GM20000 (cell line): ENCODE measurements around the gene PRPF38B.
A peak's percentile ranks its signal among the peaks of the same experiment; 100 is the strongest.

Experiments used
- DNase-seq: peaks from one replicate; pipeline ENCODE4 v3.0.0; 2012; ENCODE audit warnings: low spot score
- TF ChIP-seq, protein P1 (sequence below): IDR thresholded peaks from 2 replicates; pipeline ENCODE4 v1.5.1; 2012; ENCODE audit warnings: mild to moderate bottlenecking, control low read depth; ENCODE audit errors: extremely low read depth, missing control alignments

PRPF38B gene

DNA sequence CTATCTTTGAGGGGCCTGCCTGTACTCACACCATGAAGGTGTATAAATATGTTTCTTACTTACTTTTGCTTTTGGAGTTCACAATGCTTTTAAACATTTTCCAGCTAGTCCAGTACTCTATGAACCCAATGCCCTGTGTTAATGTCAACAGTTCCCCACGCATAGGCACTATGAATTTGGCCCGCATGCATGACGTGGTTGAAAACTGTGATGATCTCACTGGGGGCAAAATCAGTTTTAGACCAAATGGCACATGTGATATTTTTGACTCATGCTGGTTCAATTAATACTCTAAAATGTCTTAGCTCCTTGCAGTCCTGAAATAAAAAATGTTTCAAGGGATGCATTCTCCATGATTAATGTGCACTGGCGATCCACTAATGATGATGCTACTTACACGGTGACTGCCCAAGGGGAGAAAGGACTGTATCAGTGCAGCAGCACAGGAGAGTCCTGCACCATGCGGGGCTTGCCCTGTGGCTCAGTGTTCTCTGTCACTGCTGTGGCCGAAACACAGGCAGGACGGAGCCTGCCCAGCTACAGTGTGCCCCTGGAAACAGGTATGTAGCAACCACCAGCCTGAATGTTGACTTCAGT is 36.3 kb downstream of the PRPF38B start:
- TF ChIP-seq, protein P1, sequence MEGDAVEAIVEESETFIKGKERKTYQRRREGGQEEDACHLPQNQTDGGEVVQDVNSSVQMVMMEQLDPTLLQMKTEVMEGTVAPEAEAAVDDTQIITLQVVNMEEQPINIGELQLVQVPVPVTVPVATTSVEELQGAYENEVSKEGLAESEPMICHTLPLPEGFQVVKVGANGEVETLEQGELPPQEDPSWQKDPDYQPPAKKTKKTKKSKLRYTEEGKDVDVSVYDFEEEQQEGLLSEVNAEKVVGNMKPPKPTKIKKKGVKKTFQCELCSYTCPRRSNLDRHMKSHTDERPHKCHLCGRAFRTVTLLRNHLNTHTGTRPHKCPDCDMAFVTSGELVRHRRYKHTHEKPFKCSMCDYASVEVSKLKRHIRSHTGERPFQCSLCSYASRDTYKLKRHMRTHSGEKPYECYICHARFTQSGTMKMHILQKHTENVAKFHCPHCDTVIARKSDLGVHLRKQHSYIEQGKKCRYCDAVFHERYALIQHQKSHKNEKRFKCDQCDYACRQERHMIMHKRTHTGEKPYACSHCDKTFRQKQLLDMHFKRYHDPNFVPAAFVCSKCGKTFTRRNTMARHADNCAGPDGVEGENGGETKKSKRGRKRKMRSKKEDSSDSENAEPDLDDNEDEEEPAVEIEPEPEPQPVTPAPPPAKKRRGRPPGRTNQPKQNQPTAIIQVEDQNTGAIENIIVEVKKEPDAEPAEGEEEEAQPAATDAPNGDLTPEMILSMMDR: no peak
- DNase-seq: no peak

DNA sequence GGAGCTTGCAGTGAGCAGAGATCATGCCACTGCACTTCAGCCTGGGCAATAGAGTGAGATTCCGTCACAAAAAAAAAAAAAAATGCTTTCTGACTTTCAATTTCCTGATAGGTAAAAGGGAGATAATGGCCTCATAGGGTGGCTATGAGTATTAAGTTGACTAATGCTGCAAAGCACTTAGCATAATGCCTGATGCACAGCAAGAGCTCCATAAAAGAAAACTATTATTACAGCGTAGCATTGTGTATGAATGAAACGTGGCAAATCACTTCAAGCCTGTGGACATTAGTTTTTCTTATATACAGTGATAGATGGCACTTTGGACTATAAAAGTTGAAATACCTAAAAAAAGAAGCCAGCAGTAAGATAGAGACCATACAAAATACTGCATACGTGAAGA is 37.4 kb downstream of the PRPF38B start:
- TF ChIP-seq, protein P1: no peak

DNA sequence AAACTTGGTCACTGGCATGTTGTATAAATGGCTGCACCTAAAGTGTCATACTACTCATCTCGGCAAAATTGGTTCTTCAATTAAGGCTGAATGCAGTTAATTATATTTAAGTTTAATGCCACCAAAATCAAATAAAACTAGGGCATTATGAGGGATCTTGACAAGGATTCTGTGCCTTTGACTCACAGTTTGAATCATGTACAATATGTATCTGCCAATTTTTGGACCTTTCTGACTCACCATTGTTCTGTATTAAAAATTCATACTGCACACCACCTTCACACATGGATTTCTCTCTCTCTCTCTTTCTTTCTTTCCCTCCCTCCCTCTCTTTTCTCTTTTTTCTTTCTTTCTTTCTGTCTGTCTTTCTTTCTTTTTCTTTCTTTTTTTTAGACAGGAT is 40.3 kb downstream of the PRPF38B start:
- DNase-seq: no peak
- TF ChIP-seq, protein P1: no peak

More for the DNA sequence above, 37.4 kb downstream of the PRPF38B start:
- no peak for DNase-seq

DNA sequence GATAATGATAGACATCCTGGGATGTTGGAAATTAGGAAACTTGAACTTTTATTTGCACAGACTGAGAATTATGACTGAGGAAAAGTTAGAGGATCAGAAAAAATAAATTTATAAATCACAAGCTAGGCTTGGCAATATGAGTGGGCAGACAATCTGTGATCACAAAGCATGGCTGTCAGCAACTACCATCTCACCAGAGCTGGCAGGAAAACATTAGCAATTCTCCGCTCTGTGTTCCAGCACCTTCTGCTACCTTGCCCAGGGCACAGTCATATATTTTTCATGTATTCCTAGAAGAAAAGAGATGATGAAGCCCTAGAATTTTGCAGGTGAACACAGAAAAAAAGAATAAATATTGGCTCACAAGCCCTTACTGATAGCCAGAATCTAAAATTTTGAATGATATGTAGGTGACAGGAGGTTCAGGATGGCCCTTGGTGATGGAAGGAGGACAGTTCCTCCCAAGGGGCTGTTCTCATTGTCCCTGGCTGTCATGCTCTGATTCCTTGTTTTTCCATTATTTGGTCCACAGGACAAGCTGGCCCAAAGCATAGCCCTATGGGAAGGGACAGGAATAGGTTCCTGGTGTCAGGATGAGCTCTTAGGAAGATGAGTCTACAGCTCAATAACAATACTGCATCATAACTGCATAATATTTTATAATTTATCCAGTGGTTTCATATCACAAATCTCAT is 42.2 kb downstream of the PRPF38B start:
- TF ChIP-seq, protein P1: no peak
- DNase-seq: no peak

DNA sequence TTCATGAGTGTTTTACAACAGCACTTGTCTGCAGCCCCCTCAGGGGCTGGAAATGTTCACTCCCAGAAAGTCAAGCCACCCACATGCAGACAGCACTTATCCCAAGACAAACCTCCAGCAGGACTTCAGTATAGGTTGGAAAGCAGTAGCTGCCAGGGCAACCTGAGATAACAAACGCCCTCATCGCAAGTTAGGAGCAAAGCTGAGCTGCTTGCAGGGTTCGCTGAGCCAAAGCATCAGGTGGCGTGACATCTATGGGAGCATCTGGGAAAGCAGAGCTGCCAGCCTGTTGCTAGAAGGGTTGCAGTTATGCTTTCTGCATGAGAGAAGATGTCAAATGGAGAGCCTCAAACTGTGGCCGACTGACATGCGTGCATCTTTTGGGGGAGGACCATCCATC is 50.1 kb downstream of the PRPF38B start:
- TF ChIP-seq, protein P1: no peak
- DNase-seq: no peak

DNA sequence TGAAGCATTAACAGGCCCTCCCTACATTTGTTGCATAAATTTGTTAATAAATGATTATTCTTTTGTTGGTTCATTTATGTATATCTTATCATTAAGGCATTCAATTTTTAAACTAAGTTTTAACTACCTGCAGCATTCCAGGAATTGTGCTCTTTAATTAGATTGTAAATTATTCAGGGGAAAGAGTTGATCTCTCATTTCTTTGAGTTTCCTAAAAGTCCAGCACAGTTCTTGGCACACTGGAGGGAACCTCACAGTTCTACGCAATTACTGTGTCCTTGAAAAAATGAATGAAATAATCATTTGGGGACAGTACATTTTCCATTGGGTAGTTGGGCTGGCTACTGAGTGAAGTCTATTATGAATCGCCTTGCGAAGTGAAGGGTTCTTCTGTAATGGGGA is 53.9 kb downstream of the PRPF38B start:
- TF ChIP-seq, protein P1: no peak

DNA sequence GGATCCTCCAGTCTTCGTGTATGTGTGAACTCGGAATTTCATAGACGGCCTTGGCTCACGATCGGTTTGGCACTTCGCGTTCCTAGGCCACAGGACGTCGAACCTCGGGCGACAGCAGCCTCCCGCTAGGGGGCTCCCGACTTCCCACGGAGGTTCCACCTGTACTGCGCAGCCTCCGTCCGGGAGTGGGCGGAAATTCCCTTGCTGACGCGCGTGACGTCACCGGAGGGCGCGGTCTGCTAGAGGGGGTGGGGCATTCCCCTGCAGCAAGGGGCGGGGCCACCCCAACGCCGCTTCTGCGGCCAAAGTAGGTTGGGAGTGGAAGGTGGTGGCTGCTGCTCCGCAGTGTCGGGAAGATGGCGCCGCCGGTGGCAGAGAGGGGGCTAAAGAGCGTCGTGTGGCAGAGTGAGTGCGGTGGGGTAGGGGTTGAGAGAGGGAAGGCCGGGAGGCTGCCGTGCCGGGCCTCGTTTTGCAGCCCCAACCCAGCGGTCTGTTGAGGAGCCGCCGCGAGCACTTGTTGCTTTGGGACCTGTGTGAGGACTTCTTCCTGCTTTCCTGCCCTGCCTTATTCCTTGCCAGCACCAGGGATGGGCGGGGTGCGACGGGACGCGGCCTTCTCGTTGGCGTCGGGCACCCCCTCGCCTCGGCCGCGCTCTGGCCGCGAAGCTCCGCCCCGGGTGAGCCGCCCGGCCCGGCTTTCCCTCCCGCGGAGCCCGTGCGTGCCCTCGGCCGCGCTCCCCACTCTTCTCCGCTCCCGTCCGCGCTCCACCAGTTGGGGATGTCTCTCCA is 54.5 kb downstream of the PRPF38B start, which contains the start of gene STXBP3:
Gene STXBP3, plus strand, starts transcription at position 293 of the 789 bp plus-strand sequence. Its CDS starts 64 bp downstream, at position 357.
- TF ChIP-seq, protein P1: peak; percentile 90
- peak; percentile 98 for DNase-seq

More for the DNA sequence above, 53.9 kb downstream of the PRPF38B start:
- DNase-seq: no peak
